A549 (cell line): Measurements from ENCODE around the gene GMEB2.

Experiments used
- BHLHE40 ChIP-seq: IDR thresholded peaks from 2 replicates; pipeline ENCODE4 v1.6.1; 2012; ENCODE audit warnings: low read depth, low read length, inconsistent platforms
- CEBPB ChIP-seq, 2 experiments: fragments of >200 bp in 1 of 2; sonication (Bioruptor Twin) in 1 of 2; formaldehyde crosslinking in 1 of 2; IDR thresholded peaks; 2 replicates each; pipeline ENCODE4 v1.6.1; 2012 to 2016
- CHD2 ChIP-seq: fragments of 150-350 bp; IDR thresholded peaks from 2 replicates; pipeline ENCODE4 v1.6.1; 2014; ENCODE audit warnings: low read length; ENCODE audit not compliant: partially characterized antibody
- CHD4 ChIP-seq: fragments of 200-600 bp; sonication (generic); IDR thresholded peaks from 2 replicates; pipeline ENCODE4 v1.6.1; 2016; ENCODE audit warnings: antibody characterized with exemption, mild to moderate bottlenecking, borderline replicate concordance
- JUN ChIP-seq, 2 experiments: fragments of >200 bp; sonication (Bioruptor Twin); formaldehyde crosslinking; IDR thresholded peaks; 2 replicates in 1 of 2; 3 replicates in 1 of 2; pipeline ENCODE4 v1.6.1; 2016 to 2017
- NR3C1 ChIP-seq: fragments of >200 bp; sonication (Bioruptor Twin); formaldehyde crosslinking; IDR thresholded peaks from 3 replicates; pipeline ENCODE4 v1.6.1; 2017
- POLR2AphosphoS2 ChIP-seq: conservative IDR thresholded peaks from 2 replicates; pipeline ENCODE4 v1.6.1; 2012; ENCODE audit warnings: low read length, improper control_type of control experiment, inconsistent platforms
- RAD21 ChIP-seq, 2 experiments: fragments of >200 bp in 1 of 2; sonication (Bioruptor Twin) in 1 of 2; formaldehyde crosslinking in 1 of 2; IDR thresholded peaks in 1 of 2; conservative IDR thresholded peaks in 1 of 2; 2 replicates in 1 of 2; 3 replicates in 1 of 2; pipeline ENCODE4 v1.6.1; 2012 to 2018; ENCODE audit warnings: inconsistent platforms in 1 of 2
- RFX5 ChIP-seq: fragments of 450-650 bp; IDR thresholded peaks from 2 replicates; pipeline ENCODE4 v1.7.1; 2014; ENCODE audit warnings: antibody characterized with exemption, mild to moderate bottlenecking, moderate library complexity
- ZNF302 ChIP-seq: fragments of 250-450 bp; sonication (Bioruptor Pico); IDR thresholded peaks from 2 replicates; pipeline ENCODE4 v1.9.0; 2021; ENCODE audit warnings: inconsistent platforms, mild to moderate bottlenecking, moderate library complexity
- TF ChIP-seq, protein P1 (sequence below): fragments of >200 bp; sonication (Bioruptor Twin); formaldehyde crosslinking; IDR thresholded peaks from 3 replicates; pipeline ENCODE4 v1.5.1; 2016
- TF ChIP-seq, protein P2 (sequence below): fragments of >200 bp; sonication (Bioruptor Twin); formaldehyde crosslinking; IDR thresholded peaks from 3 replicates; pipeline ENCODE4 v1.6.1; 2016
- TF ChIP-seq, protein P3 (sequence below): IDR thresholded peaks from 2 replicates; pipeline ENCODE4 v1.6.1; 2012; ENCODE audit warnings: low read depth, borderline replicate concordance
- TF ChIP-seq, protein P4 (sequence below): IDR thresholded peaks from 2 replicates; pipeline ENCODE4 v1.6.1; 2012

DNA sequence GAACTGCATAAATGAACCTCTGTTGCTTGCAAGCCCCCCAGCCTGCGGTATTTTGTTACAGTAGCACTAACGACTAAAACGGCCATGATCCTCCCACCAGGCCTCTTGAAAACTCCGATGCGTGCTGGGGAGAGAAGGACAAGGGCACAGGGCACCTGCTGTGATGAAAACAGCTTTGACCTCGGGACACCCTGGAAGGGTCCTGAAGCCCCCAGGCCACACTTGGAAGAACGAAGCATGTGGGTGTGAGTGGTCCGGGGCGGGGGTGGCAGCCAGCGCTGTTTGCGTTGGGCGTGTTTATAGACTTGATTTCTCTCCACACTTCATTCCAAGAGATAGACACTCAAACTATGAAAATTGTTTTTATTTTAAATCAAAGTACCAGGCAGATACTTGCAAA, 39.6 kb downstream of the GMEB2 start:
- TF ChIP-seq RAD21 (conservative IDR thresholded peaks at IDR 0.05 in 1 of 2, IDR thresholded peaks at IDR 0.05 in 1 of 2) (no peak), CEBPB (IDR thresholded peaks at IDR 0.05) (no peak), ZNF302 (no peak), CHD4 (no peak), RFX5 (no peak), JUN (IDR thresholded peaks at IDR 0.05) (no peak), NR3C1 (no peak), POLR2AphosphoS2 (no peak), CHD2 (no peak), BHLHE40 (no peak)
- TF ChIP-seq, protein P1, sequence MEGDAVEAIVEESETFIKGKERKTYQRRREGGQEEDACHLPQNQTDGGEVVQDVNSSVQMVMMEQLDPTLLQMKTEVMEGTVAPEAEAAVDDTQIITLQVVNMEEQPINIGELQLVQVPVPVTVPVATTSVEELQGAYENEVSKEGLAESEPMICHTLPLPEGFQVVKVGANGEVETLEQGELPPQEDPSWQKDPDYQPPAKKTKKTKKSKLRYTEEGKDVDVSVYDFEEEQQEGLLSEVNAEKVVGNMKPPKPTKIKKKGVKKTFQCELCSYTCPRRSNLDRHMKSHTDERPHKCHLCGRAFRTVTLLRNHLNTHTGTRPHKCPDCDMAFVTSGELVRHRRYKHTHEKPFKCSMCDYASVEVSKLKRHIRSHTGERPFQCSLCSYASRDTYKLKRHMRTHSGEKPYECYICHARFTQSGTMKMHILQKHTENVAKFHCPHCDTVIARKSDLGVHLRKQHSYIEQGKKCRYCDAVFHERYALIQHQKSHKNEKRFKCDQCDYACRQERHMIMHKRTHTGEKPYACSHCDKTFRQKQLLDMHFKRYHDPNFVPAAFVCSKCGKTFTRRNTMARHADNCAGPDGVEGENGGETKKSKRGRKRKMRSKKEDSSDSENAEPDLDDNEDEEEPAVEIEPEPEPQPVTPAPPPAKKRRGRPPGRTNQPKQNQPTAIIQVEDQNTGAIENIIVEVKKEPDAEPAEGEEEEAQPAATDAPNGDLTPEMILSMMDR: no peak
- TF ChIP-seq, protein P2, sequence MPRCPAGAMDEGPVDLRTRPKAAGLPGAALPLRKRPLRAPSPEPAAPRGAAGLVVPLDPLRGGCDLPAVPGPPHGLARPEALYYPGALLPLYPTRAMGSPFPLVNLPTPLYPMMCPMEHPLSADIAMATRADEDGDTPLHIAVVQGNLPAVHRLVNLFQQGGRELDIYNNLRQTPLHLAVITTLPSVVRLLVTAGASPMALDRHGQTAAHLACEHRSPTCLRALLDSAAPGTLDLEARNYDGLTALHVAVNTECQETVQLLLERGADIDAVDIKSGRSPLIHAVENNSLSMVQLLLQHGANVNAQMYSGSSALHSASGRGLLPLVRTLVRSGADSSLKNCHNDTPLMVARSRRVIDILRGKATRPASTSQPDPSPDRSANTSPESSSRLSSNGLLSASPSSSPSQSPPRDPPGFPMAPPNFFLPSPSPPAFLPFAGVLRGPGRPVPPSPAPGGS: no peak
- TF ChIP-seq, protein P3, sequence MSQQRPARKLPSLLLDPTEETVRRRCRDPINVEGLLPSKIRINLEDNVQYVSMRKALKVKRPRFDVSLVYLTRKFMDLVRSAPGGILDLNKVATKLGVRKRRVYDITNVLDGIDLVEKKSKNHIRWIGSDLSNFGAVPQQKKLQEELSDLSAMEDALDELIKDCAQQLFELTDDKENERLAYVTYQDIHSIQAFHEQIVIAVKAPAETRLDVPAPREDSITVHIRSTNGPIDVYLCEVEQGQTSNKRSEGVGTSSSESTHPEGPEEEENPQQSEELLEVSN: no peak
- TF ChIP-seq, protein P4, sequence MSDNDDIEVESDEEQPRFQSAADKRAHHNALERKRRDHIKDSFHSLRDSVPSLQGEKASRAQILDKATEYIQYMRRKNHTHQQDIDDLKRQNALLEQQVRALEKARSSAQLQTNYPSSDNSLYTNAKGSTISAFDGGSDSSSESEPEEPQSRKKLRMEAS: no peak
